Thoracic aorta (tissue), 2 donors: ENCODE measurements around the gene HIP1R. TPM values are rescaled to one million over a fixed set of nuclear protein-coding genes. Genes with fewer than 3 reads are reported as not detected.
A peak's percentile ranks its signal among the peaks of the same experiment; 100 is the strongest.

Source experiments
- ATAC-seq: fragments of 150-250 bp; one replicate; pipeline ENCODE4 v1.8.0; 2017; ENCODE audit warnings: low read depth; ENCODE audit not compliant: insufficient number of reproducible peaks, low FRiP score
- DNase-seq: peaks from one replicate; pipeline ENCODE4 v3.0.0-alpha.2; 2020; ENCODE audit warnings: low spot score
- H3K27ac ChIP-seq, 2 donors: fragments of 200-600 bp; sonication (generic); 1 replicate in 1 of 2; 2 replicates in 1 of 2; pipeline ENCODE4 v1.5.1; 2016; ENCODE audit warnings: mild to moderate bottlenecking in 2 of 2, moderate library complexity in 2 of 2
- H3K27me3 ChIP-seq: fragments of 200-600 bp; sonication (generic); replicated peaks from 2 replicates; pipeline ENCODE4 v1.6.0; 2016; ENCODE audit warnings: mild to moderate bottlenecking; ENCODE audit not compliant: insufficient read depth
- H3K36me3 ChIP-seq: fragments of 200-600 bp; sonication (generic); one replicate; pipeline ENCODE4 v1.5.1; 2016
- H3K4me1 ChIP-seq, 2 donors: fragments of 200-600 bp; sonication (generic); 1 replicate in 1 of 2; 2 replicates in 1 of 2; pipeline versions ENCODE4 v1.5.1 to v1.6.0; 2016; ENCODE audit warnings: low read depth in 2 of 2, mild to moderate bottlenecking in 1 of 2; ENCODE audit not compliant: control insufficient read depth in 1 of 2
- H3K4me3 ChIP-seq: fragments of 200-600 bp; sonication (generic); 2 replicates; pipeline ENCODE4 v1.5.1; 2016; ENCODE audit warnings: mild to moderate bottlenecking
- H3K9me3 ChIP-seq: fragments of 200-600 bp; sonication (generic); 2 replicates; pipeline ENCODE4 v1.5.1; 2016
- total RNA-seq, 2 donors: library from RNA; depleted of rRNA; stranded (reverse); fragments of >200 nt; gene quantifications; one replicate each; pipeline versions ENCODE4 v1.1.0 to v1.2.3, GENCODE V29; 2016
- TF ChIP-seq, protein P1 (sequence below): fragments of 200-600 bp; sonication (generic); IDR thresholded peaks from one replicate; pipeline ENCODE4 v1.5.1; 2019; ENCODE audit warnings: antibody characterized with exemption

Gene HIP1R
- total RNA-seq, 2 donors from 2014 or later: 109 to 131 TPM

DNA sequence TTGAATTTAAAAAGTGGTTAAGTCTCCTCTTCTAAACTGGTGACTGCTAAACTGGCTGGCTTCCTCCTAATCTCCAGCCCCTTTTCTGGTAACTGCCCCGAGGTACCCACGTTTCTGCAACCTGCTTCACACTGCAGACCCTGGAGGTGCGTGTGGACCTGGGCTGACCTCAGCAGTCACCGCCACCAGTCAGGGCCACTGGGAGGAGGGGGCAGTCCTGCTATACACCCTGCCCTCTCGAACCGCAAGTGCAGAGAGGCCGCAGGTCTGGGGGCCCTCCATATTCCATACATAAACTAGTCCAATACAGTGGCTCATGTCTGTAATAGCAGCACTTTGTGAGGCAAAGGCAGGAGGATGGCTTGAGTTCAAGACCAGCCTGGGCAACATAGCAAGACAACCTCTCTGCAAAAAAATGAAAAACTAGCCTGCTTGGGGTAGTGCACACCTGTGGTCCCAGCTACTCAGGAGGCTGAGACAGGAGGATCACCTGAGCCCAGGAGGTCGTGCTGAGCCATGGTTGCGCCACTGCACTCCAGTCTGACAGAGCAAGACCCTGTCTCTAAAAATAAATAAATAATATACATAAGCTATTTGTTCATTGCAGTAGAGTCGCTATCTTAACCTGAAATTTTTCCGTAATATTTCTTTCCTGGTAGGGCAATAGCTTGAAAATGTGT lies 35.0 kb downstream of the HIP1R start:
- H3K36me3 ChIP-seq: peaks cover 16% of the 10 kb centered on the region
- peak overlapping the region; percentile 65 to 71 for H3K27ac ChIP-seq
- no peak overlapping the region for H3K4me3 ChIP-seq
- DNase-seq (no peak), ATAC-seq (no peak)
- no peaks in the 10 kb centered on the region for H3K27me3 ChIP-seq
- no peaks in the 10 kb centered on the region for H3K9me3 ChIP-seq
- TF ChIP-seq, protein P1, sequence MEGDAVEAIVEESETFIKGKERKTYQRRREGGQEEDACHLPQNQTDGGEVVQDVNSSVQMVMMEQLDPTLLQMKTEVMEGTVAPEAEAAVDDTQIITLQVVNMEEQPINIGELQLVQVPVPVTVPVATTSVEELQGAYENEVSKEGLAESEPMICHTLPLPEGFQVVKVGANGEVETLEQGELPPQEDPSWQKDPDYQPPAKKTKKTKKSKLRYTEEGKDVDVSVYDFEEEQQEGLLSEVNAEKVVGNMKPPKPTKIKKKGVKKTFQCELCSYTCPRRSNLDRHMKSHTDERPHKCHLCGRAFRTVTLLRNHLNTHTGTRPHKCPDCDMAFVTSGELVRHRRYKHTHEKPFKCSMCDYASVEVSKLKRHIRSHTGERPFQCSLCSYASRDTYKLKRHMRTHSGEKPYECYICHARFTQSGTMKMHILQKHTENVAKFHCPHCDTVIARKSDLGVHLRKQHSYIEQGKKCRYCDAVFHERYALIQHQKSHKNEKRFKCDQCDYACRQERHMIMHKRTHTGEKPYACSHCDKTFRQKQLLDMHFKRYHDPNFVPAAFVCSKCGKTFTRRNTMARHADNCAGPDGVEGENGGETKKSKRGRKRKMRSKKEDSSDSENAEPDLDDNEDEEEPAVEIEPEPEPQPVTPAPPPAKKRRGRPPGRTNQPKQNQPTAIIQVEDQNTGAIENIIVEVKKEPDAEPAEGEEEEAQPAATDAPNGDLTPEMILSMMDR: no peak
- H3K4me1 ChIP-seq: peaks cover 25 to 32% of the 10 kb centered on the region in 2 donors

DNA sequence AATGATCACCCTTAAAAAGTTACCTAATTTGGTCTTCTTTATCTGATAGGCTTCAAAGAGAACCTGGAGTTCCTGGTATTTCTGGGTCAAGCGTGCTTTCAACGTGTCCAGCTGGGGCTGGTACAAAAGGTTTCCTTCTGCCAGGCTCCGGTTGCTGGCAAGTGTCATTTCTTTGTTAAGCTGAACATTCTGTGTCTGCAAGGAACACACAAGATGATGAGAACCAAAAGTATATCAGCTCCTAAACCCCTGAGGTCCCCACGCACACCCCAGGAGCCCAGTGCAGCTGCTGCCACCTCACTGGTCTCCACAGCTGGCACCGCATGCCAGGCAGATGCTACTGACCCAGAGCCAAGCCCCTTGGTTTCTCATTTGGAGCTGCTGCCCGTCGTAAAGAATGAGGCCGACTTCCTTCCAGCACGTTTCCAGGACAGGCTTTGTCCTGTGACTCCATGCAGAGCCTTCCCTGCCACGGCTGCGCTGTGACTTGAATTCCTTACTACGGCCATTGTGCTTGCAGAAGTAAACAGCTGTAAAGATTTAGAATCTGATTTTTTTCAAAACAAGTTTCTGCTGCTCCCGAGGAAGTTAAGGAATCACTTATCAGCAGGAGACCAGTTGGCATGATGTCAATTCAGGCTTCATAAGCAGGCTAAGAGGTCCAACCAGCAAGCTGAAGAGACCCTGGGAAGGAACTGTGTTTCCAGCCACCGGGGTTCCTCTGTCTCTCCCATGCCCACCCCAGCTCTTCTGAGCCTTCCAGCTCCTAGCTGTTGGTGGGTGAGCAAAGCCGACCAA lies 35.8 kb downstream of the HIP1R start:
- H3K4me3 ChIP-seq: peak overlapping the region; percentile 57

DNA sequence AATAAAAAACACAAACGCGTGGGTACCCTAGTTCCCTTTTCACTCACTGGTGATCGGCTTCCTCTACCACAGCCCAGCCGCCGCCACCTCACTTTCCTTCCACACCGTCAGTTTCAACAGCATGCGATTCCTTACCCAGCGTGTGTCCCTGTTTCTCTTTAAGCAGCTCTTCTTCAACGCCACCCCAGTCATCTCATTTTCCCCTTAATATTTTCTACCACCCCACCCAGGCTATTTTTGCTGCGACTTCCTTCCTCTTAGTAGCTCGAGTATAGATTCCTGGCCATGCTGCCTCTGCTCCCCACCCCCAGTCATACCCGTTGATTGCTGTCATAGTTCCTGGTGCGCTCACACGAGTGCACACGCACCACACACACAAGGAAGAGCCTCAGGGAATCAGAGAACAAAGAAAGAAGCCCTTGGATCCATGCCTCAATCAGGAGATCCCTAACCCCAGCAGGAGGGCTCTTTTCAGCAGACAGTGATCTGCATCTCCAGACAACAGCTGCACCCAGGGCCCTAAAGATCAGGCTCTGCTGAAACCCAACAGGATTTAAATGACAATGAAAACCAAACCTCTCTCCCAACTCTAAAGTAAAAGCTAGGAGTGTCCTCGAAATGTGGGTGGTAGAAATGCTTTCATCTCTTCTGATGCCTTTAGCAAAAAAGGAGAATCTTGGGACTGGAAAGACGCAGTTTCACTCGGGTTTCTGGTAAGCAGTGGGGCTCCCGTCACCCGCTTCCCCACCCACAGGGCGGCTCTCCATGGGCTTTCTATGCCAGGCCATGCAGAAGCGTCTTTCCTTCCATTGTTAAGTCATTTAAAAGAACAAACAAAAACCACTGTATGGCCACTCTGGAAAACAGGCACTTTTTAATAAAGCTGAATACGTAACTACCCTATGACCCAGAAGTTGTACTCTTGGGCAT lies 36.9 kb downstream of the HIP1R start:
- peak overlapping the region; percentile 57 for H3K4me3 ChIP-seq

More for the DNA sequence above, 35.8 kb downstream of the HIP1R start:
- Histone ChIP-seq H3K9me3 (no peaks in the 10 kb centered on the region), H3K4me1 (peaks cover 25 to 32% of the 10 kb centered on the region in 2 donors), H3K27me3 (no peaks in the 10 kb centered on the region), H3K27ac (peak overlapping the region; percentile 65 to 71), H3K36me3 (peaks cover 16% of the 10 kb centered on the region)
- ATAC-seq (no peak), DNase-seq (no peak)
- TF ChIP-seq, protein P1: no peak

DNA sequence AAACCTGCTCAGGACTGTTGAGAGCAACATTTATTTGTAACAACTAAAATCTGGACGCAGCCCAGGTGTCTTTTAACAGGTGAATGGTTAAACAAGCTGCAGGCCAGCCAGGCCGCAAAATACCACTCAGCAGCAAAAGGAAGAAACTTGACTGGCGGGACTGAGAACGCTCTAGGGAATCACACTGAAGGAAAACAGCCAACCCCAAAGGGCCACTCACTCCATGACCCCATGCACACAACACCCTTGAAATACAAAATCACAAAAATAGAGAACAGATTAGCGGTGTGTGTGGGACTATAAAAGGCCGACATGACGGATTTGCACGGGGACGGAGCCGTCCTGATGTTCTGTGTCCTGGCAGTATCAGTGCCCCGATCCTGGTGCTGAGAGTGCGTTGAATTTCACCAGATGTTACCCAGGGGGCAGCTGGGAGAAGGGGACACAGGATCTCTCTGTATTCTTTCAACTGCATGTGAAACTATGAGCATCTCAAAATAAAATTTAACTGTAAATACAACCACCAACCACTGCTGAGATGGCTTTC lies 37.6 kb downstream of the HIP1R start:
- Histone ChIP-seq H3K27me3 (no peaks in the 10 kb centered on the region), H3K27ac (no peak overlapping the region), H3K36me3 (peaks cover 13% of the 10 kb centered on the region), H3K4me3 (no peak overlapping the region), H3K4me1 (peaks cover 25 to 32% of the 10 kb centered on the region in 2 donors), H3K9me3 (no peaks in the 10 kb centered on the region)
- no peak for DNase-seq
- no peak for ATAC-seq
- TF ChIP-seq, protein P1: no peak

More for the DNA sequence above, 36.9 kb downstream of the HIP1R start:
- Histone ChIP-seq H3K9me3 (no peaks in the 10 kb centered on the region), H3K36me3 (peaks cover 16% of the 10 kb centered on the region), H3K27me3 (no peaks in the 10 kb centered on the region), H3K4me1 (peaks cover 25 to 32% of the 10 kb centered on the region in 2 donors), H3K27ac (peak overlapping the region; percentile 65 to 71)
- TF ChIP-seq, protein P1: no peak
- DNase-seq: no peak
- peak; percentile 65 for ATAC-seq
